ENCODE measurements around the gene LEO1.

Gene LEO1

DNA sequence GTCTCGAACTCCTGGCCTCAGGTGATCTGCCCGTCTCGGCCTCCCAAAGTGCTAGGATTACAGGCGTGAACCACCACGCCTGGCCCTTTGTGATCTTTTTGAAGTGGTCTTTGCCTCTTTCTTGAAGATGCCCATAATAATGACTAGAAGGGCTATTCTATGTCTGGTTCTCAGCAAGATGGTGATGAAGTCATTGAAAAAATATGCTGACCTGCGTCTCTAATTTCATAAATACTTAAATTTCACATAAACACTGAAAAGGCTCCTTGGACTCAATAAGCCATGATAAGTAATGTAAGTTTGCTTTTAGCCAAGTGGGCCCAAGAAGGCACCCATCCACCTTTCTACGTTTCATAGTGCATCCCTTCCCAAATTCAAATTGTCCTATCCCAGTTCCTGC lies 46.7 kb upstream of the LEO1 start:
- no peaks in the 10 kb centered on the region for H3K9me3 ChIP-seq (ENCODE audit: severe bottlenecking)
- TF ChIP-seq, protein P1, sequence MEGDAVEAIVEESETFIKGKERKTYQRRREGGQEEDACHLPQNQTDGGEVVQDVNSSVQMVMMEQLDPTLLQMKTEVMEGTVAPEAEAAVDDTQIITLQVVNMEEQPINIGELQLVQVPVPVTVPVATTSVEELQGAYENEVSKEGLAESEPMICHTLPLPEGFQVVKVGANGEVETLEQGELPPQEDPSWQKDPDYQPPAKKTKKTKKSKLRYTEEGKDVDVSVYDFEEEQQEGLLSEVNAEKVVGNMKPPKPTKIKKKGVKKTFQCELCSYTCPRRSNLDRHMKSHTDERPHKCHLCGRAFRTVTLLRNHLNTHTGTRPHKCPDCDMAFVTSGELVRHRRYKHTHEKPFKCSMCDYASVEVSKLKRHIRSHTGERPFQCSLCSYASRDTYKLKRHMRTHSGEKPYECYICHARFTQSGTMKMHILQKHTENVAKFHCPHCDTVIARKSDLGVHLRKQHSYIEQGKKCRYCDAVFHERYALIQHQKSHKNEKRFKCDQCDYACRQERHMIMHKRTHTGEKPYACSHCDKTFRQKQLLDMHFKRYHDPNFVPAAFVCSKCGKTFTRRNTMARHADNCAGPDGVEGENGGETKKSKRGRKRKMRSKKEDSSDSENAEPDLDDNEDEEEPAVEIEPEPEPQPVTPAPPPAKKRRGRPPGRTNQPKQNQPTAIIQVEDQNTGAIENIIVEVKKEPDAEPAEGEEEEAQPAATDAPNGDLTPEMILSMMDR (IDR thresholded peaks at IDR 0.05; ENCODE audit: low read depth, low read length) = no peak
- DNase-seq = no peak
- H3K27ac ChIP-seq = no peak overlapping the region; the same call in 1 of the 2 replicates
- no peaks in the 10 kb centered on the region; the same call in none of the 2 replicates for H3K36me3 ChIP-seq
- no peaks in the 10 kb centered on the region for H3K27me3 ChIP-seq (ENCODE audit: insufficient read depth, low read depth, severe bottlenecking)
- H3K4me3 ChIP-seq (ENCODE audit: low read depth, low read length) = no peak overlapping the region

DNA sequence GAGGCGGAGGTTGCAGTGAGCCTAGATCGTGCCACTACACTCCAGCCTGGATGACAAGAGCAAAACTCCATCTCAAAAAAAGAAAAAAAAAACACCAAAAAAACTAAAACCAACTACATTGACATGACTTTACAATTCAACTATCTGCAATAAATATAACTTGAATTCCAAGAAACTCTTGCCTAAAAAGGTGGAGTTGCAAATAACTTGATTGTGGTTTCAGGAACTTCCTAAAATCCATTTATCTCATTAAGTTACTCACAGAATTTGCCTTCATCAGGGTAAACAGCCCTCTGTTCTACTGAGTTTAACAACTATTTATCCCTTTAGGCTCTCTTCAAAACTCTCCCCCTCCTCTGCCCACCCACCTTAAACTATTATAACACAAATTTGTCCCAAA lies 44.7 kb upstream of the LEO1 start:
- Histone ChIP-seq H3K36me3 (no peaks in the 10 kb centered on the region; the same call in none of the 2 replicates), H3K27ac (no peak overlapping the region), H3K9me3 (ENCODE audit: severe bottlenecking) (no peaks in the 10 kb centered on the region), H3K4me3 (ENCODE audit: low read depth, low read length) (no peak overlapping the region), H3K27me3 (ENCODE audit: insufficient read depth, low read depth, severe bottlenecking) (no peaks in the 10 kb centered on the region)
- DNase-seq = no peak
- TF ChIP-seq, protein P1 (IDR thresholded peaks at IDR 0.05; ENCODE audit: low read depth, low read length) = no peak

DNA sequence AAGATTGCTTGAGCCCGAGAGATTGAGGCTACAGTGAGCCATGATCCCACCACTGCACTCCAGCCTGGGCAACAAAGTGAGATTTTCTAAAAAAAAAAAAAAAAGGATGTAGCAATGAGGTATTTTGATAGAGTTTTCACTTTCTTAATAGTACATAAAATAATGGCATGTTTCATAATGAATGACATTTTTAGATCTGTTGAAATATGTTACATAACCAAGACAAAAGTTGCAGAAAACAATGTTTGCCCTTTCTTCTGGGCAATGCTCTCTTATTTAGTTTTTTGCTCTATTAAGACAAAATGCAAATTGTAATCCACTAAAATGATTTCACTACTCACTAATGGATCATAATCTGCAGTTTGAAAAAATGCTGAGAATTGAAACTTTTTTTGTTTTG lies 43.0 kb upstream of the LEO1 start:
- H3K27me3 ChIP-seq (ENCODE audit: insufficient read depth, low read depth, severe bottlenecking) = no peaks in the 10 kb centered on the region
- H3K27ac ChIP-seq = no peak overlapping the region
- no peaks in the 10 kb centered on the region for H3K9me3 ChIP-seq (ENCODE audit: severe bottlenecking)
- H3K36me3 ChIP-seq = no peaks in the 10 kb centered on the region
- DNase-seq = no peak
- no peak overlapping the region for H3K4me3 ChIP-seq (ENCODE audit: low read depth, low read length)
- TF ChIP-seq, protein P1 (IDR thresholded peaks at IDR 0.05; ENCODE audit: low read depth, low read length) = no peak

DNA sequence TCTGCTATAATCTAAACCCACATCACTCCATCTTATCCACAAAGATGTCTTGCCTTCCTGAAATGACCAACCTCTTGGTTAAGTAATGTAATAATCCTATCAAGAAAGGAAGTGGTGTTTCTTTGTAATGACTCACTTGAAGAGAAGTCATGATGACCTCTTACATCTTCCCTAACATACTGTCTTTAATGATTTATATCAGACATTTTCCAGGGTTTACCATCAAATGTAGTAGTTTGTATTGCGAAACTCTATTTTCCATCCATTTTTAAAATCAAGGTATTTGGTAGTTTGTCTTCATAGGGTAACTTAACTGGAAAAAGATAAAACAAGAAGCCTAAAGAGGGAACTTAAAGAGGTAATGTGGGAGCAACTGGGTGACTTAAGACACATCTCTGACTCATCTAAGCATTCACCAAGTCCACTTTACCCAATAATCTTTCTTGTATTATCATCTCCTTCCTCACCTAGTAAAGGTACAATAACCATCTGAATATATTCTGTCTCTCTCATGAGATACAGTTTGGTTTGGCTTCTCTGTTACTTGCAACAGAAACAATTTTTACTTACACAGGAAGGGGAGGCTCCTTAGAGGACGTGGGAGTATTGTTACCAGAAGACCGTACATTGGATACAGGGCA lies 41.7 kb upstream of the LEO1 start:
- Histone ChIP-seq H3K36me3 (no peaks in the 10 kb centered on the region), H3K9me3 (ENCODE audit: severe bottlenecking) (no peaks in the 10 kb centered on the region), H3K27ac (no peak overlapping the region), H3K4me3 (ENCODE audit: low read depth, low read length) (no peak overlapping the region), H3K27me3 (ENCODE audit: insufficient read depth, low read depth, severe bottlenecking) (no peaks in the 10 kb centered on the region)
- DNase-seq = no peak
- TF ChIP-seq, protein P1 (IDR thresholded peaks at IDR 0.05; ENCODE audit: low read depth, low read length) = no peak

DNA sequence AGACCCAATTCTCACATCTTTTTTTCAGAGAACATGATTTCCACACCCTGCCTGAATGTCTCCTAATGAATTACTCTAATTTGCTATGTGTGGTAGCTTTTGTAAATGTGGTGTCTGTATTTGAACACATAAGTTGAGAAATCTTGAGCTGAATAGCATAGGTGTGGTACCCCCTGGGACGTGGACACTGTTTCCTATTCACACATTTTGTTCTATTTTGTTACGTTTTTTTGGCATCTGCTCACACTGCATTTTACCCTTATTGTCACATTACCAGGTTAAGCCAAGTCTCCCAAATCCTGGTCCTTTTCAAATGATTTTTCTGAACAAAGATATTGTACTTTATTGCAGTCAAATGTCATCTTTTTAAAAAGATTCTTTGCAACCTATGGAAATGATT lies 40.6 kb upstream of the LEO1 start:
- Histone ChIP-seq H3K27ac (no peak overlapping the region), H3K4me3 (ENCODE audit: low read depth, low read length) (no peak overlapping the region), H3K9me3 (ENCODE audit: severe bottlenecking) (no peaks in the 10 kb centered on the region), H3K36me3 (no peaks in the 10 kb centered on the region), H3K27me3 (ENCODE audit: insufficient read depth, low read depth, severe bottlenecking) (no peaks in the 10 kb centered on the region)
- TF ChIP-seq, protein P1 (IDR thresholded peaks at IDR 0.05; ENCODE audit: low read depth, low read length) = no peak
- DNase-seq = no peak

DNA sequence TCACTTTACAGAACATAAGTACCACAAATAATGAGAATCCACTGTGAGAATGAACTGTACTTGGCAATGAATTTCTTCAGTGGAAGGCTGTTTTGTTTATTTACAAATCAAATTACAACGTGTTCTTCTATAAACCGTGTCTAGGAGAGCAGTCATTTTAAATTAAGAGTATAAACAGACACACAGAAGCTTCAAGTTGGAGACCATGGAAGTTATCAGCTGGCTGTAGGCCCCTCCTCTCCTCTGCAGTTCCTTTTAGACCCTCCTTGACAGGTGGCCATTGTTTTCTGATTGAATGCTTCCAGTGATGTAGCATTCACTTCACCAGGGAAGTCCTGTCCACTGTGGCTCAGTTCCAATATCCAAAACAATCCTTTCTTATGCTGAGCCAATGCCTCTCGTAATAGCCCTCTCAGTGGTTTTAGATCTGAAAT lies 40.1 kb upstream of the LEO1 start:
- no peak for DNase-seq
- Histone ChIP-seq H3K27ac (no peak overlapping the region), H3K9me3 (ENCODE audit: severe bottlenecking) (no peaks in the 10 kb centered on the region), H3K4me3 (ENCODE audit: low read depth, low read length) (no peak overlapping the region), H3K36me3 (no peaks in the 10 kb centered on the region), H3K27me3 (ENCODE audit: insufficient read depth, low read depth, severe bottlenecking) (no peaks in the 10 kb centered on the region)
- TF ChIP-seq, protein P1 (IDR thresholded peaks at IDR 0.05; ENCODE audit: low read depth, low read length) = no peak
